Right lobe of liver (tissue), 6 donors: ENCODE data around the gene HMOX2. TPM values are rescaled to one million over a fixed set of nuclear protein-coding genes. Genes with fewer than 3 reads are reported as not detected.

Source experiments
- ATAC-seq, 4 donors: fragments of 200-7000 bp; cut with Tn5 transposase; one replicate each; pipeline ENCODE4 v1.9.1; 2020; ENCODE audit warnings: mild to moderate bottlenecking in 4 of 4, moderate library complexity in 4 of 4
- DNase-seq, 3 donors: peaks; one replicate each; pipeline ENCODE4 v3.0.0-alpha.2; 2020
- H3K27ac ChIP-seq, 3 donors: fragments of 200-600 bp; one replicate each; pipeline ENCODE4 v1.8.0; 2022
- H3K27me3 ChIP-seq, 2 donors: fragments of 200-600 bp; one replicate each; pipeline ENCODE4 v1.8.0; 2022
- H3K36me3 ChIP-seq, 4 donors: fragments of 200-600 bp; sonication (generic) in 1 of 4; one replicate each; pipeline versions ENCODE4 v1.5.1 to v1.8.0; 2017 to 2022; ENCODE audit warnings: control low read depth in 1 of 4
- H3K4me1 ChIP-seq, 4 donors: fragments of 200-600 bp; sonication (generic) in 1 of 4; one replicate each; pipeline versions ENCODE4 v1.5.1 to v1.8.0; 2017 to 2022; ENCODE audit warnings: control low read depth in 1 of 4
- H3K4me3 ChIP-seq, 3 donors: fragments of 200-600 bp; one replicate each; pipeline ENCODE4 v1.8.0; 2022
- H3K9me3 ChIP-seq, 4 donors: fragments of 200-600 bp; sonication (generic) in 1 of 4; one replicate each; pipeline versions ENCODE4 v1.5.1 to v1.8.0; 2017 to 2022; ENCODE audit warnings: control low read depth in 1 of 4
- POLR2A ChIP-seq: fragments of 450-650 bp; IDR thresholded peaks from one replicate; pipeline ENCODE4 v1.6.1; 2017; ENCODE audit warnings: antibody characterized with exemption, mild to moderate bottlenecking
- WGBS: methylation state at CpG from one replicate; pipeline ENCODE4 v1.1.6; 2018; ENCODE audit warnings: low coverage, low lambda C conversion rate; ENCODE audit not compliant: insufficient coverage; ENCODE audit errors: missing lambda C conversion rate; 5-methylcytosine and 5-hydroxymethylcytosine counted together
- intact Hi-C, 2 donors: fragments of 100-400 bp; cut with DNase I; formaldehyde crosslinking; loops; one replicate each; pipeline versions ENCODE4 v1.11.2 to v1.14.1; 2022
- total RNA-seq, 6 experiments: library from RNA; depleted of rRNA in 2 of 6; stranded (reverse); fragments of >200 nt in 2 of 6; fragmentation: NEBNext Ultra II Directional in 3 of 6; extraction: Animal tissue kit (Norgen Biotek cat#: 25700) in 3 of 6; gene quantifications; one replicate each; pipeline versions ENCODE4 v1.1.0 to v1.2.4, GENCODE V29; 2016 to 2023
- TF ChIP-seq, protein P1 (sequence below), 4 donors: fragments of 200-600 bp in 3 of 4; fragments of 450-650 bp in 1 of 4; IDR thresholded peaks; one replicate each; pipeline versions ENCODE4 v1.5.1 to v1.8.0; 2016 to 2022; ENCODE audit warnings: antibody characterized with exemption in 4 of 4, mild to moderate bottlenecking in 2 of 4
- donor health status: DM: no; HTN: yes; CAD: no.
- donor health status: DM: no; HTN: no; CAD: no.
- donor health status: DM: no; HTN: no; CAD: no.
- donor health status: DM: no; HTN: yes; CAD: no.
- donor health status: DM: no; HTN: yes; CAD: no.

The HMOX2 gene
- total RNA-seq, 6 experiments from 2014 or later = 39.7 to 74.7 (median 55.4) TPM

- no peak for DNase-seq
- Histone ChIP-seq H3K9me3 (no peaks in the 10 kb centered on the region), H3K27ac (no peak overlapping the region), H3K4me1 (peaks cover 2 to 23% (median 8%) of the 10 kb centered on the region in 4 donors), H3K36me3 (peaks cover 0 to 61% (median 15%) of the 10 kb centered on the region in 4 donors), H3K27me3 (no peaks in the 10 kb centered on the region), H3K4me3 (no peak overlapping the region)
- ATAC-seq = no peak
- TF ChIP-seq POLR2A = no peak
- TF ChIP-seq, protein P1, sequence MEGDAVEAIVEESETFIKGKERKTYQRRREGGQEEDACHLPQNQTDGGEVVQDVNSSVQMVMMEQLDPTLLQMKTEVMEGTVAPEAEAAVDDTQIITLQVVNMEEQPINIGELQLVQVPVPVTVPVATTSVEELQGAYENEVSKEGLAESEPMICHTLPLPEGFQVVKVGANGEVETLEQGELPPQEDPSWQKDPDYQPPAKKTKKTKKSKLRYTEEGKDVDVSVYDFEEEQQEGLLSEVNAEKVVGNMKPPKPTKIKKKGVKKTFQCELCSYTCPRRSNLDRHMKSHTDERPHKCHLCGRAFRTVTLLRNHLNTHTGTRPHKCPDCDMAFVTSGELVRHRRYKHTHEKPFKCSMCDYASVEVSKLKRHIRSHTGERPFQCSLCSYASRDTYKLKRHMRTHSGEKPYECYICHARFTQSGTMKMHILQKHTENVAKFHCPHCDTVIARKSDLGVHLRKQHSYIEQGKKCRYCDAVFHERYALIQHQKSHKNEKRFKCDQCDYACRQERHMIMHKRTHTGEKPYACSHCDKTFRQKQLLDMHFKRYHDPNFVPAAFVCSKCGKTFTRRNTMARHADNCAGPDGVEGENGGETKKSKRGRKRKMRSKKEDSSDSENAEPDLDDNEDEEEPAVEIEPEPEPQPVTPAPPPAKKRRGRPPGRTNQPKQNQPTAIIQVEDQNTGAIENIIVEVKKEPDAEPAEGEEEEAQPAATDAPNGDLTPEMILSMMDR (IDR thresholded peaks at IDR 0.05) = no peak
- intact Hi-C loops = no loop called here
- WGBS = no CpG with 5 or more reads among the region's 10 CpGs
Measured at GRCh38 chr16:4455951-4456350, 20.2 kb upstream of the HMOX2 start.

GRCh38 chr16:4460936-4461249, 15.3 kb upstream of the HMOX2 start:
- Histone ChIP-seq H3K27me3 (no peaks in the 10 kb centered on the region), H3K4me3 (no peak overlapping the region), H3K9me3 (no peaks in the 10 kb centered on the region), H3K4me1 (peaks cover 2 to 23% (median 8%) of the 10 kb centered on the region in 4 donors), H3K27ac (no peak overlapping the region), H3K36me3 (peaks cover 0 to 46% (median 11%) of the 10 kb centered on the region in 4 donors)
- no peak for ATAC-seq
- no peak for DNase-seq
- intact Hi-C loops = no loop called here
- TF ChIP-seq, protein P1 (IDR thresholded peaks at IDR 0.05) = no peak
- no peak for TF ChIP-seq POLR2A
- 100% methylated on average over 1 of the region's 5 CpGs for WGBS

DNA sequence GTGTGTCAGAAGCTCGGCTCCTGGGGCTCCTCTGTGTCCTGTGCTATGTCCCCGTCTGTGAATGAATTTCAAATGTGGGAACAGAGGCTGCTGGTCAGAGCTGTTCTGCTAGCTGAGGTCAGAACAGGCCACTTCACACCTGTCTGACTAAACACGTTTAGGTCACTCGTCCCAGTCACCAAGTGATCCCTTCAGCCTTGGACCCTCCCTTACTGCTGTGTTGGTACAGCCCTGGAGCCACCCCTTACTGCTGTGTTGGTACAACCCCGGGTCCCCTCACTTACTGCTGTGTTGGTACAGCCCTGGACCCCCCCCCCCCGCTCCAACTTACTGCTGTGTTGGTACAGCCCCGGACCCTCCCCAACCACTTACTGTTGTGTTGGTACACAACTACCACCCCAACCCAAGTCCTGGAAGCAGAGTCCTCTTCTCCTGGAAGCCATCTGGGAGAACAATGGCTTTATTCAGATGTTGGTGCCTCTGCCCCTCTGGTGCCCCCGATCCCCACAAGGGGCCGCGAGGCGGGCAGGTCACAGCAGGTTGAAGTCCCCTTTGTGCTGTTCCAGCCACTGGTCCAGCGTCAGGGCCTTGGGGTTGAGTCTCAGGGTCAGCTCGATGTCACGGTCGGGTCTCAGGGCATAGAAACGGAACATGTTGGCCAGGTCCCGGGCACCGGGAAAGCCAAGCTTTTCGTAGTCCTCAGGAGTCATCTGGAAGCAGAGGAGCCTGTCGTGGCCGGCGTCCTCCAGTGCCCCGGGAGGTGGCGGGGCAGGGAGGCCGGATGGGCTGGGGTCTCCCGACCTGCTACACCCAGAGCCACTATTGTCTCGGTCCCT, 14.7 kb upstream of the HMOX2 start:
- Histone ChIP-seq H3K27me3 (no peaks in the 10 kb centered on the region), H3K4me1 (peaks cover 2 to 23% (median 8%) of the 10 kb centered on the region in 4 donors), H3K4me3 (no peak overlapping the region), H3K27ac (no peak overlapping the region), H3K9me3 (no peaks in the 10 kb centered on the region), H3K36me3 (peaks cover 0 to 46% (median 8%) of the 10 kb centered on the region in 4 donors)
- intact Hi-C loops = no loop called here
- DNase-seq (no peak), ATAC-seq (peak in 1 of 4 donors; percentile 6)
- WGBS = 82% methylated on average over 3 of the region's 27 CpGs
- TF ChIP-seq POLR2A = no peak
- TF ChIP-seq, protein P1 (IDR thresholded peaks at IDR 0.05) = no peak

- H3K9me3 ChIP-seq = no peaks in the 10 kb centered on the region
- no peaks in the 10 kb centered on the region for H3K27me3 ChIP-seq
- no peak for DNase-seq
- WGBS = 72% methylated on average over 5 of the region's 22 CpGs
- peaks cover 0 to 39% (median 5%) of the 10 kb centered on the region in 4 donors for H3K36me3 ChIP-seq
- intact Hi-C loops = no loop called here
- H3K4me1 ChIP-seq = peaks cover 2 to 15% (median 8%) of the 10 kb centered on the region in 4 donors
- H3K27ac ChIP-seq = no peak overlapping the region
- H3K4me3 ChIP-seq = no peak overlapping the region
- ATAC-seq = no peak
- TF ChIP-seq, protein P1 (IDR thresholded peaks at IDR 0.05) = no peak
- TF ChIP-seq POLR2A = no peak
Measured at GRCh38 chr16:4463522-4464163, 12.6 kb upstream of the HMOX2 start.
